ENCODE results near the gene CSPG4.
"Not testable (repeated sequence)": the region's sequence is repeated elsewhere in the genome, so short reads cannot be mapped to it uniquely, and the experiment has no call there.

CSPG4 gene

DNA sequence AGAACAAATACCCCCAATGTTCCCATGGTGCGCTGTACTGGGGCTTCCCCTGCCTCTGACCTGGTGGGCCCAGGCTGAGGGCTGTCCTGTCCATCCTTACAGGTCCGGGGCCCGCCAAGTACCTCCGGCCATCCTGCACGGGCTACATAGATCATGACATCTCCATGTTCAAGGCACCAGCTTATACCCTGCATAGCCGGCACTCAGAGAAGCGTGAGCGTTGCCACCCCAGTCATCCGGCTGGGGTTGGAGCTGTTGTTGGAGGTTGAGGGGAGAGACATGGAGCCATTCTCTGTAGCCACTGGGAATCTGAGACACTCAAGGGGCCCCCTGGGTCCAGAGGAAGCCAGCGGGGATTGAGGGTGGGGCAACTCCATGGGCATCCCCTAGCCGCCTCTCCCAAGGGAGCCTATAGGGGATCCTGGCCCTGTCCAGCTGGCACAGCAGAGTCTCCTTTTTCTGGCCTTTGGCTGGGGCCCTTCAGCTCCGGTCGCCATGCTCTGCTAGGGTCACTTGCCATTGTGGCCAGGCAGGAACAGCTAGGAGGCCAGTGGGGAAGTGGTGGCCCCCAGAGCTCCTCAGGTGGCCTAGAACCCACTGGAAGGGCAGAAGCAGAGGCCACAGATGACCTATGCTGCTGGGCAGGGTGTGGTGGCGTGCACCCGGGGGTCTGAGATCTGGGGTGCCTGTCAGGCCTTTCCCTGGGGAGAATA is 12.5 kb upstream of the CSPG4 start:
- no peak for DNase-seq (ENCODE audit: low read depth in 1 of 2, low spot score in 1 of 2)

DNA sequence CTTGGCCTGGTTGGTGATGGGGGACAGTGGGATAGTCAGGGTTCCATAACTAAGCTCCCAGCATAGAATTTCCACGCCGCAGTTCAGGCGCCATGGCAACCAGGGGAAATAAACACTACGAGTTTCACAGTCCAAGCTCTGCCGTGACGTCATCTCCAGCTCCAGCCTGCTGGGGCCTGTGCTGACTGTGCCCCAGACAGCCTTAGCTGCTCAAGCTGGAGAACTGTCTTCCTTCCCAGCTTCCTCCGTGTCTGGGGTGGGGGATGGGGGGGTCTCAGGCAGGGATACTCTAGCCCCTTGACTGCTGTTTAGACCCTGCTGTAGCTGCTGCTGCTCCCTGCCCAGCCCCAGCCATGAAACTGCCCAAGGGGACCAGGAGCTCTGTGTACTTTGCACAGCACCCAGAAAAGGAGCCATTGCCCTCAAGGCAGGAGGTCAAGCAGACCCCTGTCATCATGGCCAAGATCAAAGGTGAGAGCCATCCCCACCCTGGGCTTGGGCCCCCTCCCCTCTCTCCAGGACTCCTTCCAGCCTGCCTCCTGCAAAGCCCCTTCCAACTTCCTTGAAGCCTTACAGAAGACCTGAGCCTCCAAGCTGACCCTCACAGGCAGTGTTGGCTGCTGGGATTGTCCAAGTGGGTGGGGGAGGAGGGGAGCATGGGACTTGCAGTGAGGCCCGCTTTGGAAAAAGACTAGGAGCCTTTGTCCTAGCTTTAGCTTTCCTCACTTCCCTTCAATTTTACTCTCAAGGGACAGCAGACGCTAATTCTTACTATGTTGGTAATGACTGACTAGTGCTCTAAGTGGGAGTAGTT is 11.4 kb upstream of the CSPG4 start:
- no peak for DNase-seq (ENCODE audit: low read depth in 1 of 2, low spot score in 1 of 2)

DNA sequence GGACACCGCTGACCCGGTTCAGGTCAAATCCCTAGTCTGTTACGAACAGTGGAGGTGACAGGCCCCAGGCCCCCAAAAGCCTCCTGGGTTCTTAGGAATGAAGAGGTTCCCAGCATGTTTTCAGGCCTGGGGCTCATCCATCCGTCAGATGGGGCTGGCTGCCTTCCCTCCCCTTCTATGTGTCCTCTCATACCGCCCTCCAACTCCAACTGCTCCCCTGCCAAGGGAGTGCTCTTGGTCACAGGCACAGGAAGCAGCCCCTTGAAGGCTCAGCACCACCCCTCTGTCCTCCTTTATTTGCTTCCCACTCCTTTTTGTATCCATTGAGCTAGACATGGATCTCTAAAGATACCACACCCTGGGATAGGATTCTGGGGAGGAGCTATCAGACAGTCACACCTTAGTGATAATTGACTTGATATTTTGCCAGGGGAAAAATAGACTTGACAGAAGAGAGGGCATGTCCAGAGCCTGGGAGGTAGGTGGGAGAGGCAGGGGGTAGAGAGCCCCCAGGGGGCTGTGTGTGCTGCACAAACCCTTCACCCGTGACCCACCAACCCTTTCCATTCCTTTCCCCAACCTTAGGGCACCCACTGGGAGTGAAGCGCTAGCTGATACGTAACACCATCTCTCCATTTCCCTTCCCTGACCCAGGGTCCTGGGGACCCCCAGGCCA is 10.7 kb upstream of the CSPG4 start:
- DNase-seq (ENCODE audit: low read depth in 1 of 2, low spot score in 1 of 2) = no peak

DNA sequence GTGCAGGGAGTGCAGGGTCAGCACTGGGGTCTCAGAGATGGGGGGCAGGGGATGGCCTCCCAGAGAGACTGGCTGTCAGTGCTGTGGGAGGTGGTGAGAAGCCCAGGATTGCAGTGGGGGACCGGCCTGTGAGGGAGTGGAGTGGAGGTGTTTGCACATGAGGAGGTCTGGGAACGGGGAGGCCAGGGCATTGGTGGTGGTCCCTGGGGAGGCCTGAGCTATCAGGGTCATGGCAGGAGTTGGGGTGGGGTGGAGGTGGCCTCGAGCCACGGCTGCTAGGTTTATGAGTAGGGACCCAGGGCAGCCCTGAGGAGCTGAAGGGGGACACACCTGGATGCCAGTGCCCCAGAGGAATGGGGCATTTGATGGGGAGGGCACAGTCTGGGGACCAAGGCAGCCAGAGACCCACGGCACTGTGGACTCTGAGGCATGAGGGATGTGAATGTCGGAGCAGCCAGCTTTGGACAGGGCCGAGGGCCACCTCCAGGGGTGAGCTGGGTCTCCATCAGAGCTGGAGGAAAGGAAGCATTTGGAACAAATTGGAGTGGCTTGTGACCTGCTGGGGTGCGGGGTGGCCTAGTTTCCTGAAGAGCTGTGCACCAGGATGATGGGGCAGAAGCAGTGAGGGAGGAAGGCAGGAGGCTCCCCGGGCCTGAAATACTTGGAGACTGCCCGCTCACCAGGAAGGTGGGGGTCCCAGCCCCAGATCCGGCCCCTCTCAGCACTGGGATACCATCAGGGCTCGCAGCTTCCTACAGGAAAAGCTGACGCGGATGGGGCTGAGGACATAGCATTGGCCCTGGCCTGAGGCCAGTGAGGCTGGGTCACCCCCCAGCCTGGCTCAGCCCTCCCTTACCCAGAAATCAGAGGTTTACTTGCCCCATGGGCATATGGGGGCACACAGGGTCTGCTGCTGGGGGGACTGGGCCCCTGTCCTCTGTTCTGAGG is 9.5 kb upstream of the CSPG4 start:
- DNase-seq (ENCODE audit: low read depth in 1 of 2, low spot score in 1 of 2) = no peak

DNA sequence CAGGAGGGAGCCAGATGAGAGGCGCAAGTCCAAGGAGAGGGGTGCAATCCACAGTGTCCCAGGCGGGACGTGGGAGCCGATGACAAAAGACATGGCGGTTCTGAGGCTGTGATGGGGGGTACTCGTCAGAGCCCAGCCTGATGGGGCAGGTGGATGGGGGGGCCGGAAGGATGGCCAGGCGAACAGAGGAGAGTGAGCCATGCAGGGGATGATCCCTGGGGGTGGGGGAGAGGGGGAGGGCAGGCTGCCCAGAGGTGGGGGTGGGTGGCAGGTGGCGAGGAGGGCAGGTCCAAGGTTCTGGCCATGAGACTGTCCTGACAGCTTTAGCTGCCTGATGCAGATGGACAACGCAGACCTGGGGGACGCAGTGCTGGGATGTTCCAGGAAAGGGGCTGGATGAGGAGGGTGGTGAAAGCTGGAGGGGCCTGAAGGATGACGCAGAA is 8.9 kb upstream of the CSPG4 start:
- DNase-seq (ENCODE audit: low read depth in 1 of 2, low spot score in 1 of 2) = no peak

DNA sequence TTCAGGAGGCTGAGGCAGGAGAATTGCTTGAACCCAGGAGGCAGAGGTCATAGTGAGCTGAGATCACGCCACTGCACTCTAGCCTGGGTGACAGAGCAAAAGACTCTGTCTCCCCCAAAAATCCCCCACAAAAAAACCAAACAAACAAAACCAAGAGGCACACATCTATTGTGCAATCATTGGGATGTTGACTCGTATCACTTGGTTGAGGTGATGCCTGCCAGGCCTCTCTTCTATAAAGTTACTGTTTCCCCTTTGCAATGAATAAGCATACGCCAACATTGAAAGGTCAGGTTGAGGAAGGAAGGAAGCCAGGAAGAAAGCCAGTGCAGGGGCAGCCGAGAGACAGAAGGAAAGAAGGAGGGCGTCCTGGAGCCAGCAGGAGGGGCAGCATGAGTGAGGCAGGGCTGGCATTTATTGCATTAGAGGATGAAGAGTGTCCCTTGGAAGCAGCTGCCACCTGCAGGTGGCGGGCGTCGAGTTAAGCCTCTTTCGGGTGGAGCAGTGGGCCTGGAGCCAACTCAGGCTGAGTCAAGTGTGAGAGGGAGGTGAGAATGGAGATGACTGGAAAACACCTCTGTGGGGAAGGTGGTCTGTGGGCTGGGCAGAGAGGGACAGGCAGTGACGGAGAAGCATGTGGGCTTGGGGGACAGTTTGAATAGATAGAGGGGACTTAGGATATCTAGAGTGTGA is 8.3 kb upstream of the CSPG4 start:
- DNase-seq (ENCODE audit: low read depth in 1 of 2, low spot score in 1 of 2) = no peak

DNA sequence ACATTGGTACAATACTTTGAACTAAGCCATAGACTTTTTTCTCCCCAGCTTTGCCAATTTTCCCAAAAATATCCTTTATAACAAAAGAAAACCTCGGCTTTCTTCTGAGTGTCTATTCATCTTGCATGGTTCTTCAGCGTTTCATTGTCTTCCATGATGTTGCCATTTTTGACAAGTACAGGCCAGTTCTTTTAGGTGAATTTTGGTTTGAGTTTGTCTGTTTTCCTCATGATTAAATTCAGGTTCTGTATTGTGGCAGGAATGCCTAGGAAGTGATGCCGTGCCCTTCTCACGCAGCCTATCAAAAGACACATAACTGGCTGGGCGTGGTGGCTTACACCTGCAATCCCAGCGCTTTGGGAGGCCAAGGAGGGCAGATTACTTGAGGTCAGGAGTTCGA is 7.6 kb upstream of the CSPG4 start:
- DNase-seq (ENCODE audit: low read depth in 1 of 2, low spot score in 1 of 2) = no peak

DNA sequence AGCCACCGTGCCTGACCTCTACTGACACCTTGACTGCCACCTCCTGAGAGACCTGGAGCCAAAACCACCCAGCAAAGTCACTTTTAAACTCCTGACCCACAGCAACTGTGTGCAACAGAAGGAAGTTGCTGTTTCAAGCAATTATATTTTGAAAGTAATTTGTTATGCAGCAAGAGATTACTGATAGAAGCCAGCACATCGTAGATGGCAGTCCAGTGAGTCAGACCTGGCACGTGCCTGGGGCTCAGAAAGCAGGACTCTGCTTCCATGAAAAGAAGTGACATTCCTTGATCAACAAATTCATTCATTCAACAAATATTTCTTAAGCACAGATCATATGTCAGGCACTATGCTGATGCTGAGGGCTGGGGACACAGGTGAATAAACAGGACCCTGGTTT is 5.7 kb upstream of the CSPG4 start:
- no peak for DNase-seq (ENCODE audit: low read depth in 1 of 2, low spot score in 1 of 2)

DNA sequence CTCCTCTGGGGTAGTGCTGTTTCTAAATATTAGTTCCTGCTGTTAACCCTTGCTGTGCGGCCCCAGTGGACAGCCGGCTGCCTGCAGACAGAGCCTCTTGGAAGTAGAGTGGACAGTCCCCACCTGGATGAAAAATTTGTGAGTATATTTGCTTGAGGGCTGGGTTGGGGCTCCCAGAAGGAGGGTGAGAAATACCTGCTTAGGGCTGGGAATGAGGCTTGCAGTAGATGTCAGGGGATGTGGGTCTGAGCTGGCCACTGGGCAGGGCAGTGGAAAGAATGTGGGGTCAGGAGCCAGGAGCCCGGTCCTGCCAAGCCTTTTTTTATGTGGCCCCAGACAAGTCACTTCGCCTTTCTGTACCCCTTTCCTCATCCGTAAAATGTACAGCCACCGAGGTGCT is 4.4 kb upstream of the CSPG4 start:
- not testable (repeated sequence) for DNase-seq (ENCODE audit: low read depth in 1 of 2, low spot score in 1 of 2)

DNA sequence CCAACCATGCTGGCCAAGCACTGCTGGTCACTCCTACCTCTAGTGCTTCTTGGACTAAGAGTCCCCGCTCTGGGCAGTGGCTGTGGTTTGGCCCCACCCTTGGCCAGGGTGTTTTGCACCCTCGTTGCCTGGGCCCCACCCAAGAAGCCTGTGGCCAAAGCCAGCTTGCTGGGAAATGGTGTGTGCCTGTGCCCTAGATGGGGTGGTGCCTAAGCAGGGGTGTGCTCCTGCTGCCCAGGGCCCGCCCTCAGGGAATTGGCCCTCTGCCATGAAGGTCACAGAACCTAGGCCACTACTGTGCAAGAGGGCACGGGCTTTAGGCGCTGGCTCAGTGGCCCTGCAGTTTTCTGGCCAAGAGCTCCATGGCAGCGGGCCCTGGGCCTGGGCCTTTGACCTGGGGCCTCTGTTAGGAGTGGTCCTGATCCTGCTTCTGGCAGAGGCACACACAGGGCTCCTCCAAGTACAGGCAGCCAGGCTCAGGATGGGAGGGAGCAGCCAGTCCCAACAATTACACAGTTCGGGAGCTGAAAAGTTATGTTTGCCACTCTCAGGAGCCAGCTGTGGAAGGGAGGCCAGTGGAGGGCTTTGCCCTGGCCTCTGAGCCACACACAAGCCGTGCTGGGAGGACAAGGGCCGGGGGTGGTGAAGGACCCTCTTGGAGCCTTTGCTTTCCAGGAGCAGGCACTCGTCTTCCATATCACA is 3.8 kb upstream of the CSPG4 start:
- not testable (repeated sequence) for DNase-seq (ENCODE audit: low read depth in 1 of 2, low spot score in 1 of 2)

DNA sequence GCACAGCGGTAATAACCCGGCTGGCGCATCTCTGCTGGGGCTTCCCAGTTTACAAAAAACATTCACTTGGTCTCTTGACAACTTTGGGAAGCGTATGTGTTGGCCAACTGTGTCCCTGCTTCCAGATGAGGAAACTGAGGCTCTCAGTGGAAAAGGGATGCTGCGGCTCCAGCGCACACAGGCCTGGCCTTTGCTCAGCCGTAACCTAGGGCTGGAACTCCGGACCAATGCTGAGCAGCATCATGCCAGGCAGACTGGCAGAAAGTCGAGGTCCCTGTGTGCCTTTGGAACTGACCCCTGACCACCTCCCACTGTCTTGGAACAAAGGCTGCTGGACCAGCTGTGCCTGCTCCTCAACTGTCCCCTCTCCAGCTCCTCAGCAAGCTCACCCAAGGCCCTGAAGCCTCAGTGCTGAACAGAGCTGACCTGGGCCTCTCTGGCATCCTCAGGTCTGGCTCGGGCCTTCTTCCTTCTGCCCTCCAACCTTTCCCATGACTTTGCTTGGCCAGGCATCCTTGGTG is 2.7 kb upstream of the CSPG4 start:
- DNase-seq (ENCODE audit: low read depth in 1 of 2, low spot score in 1 of 2) = not testable (repeated sequence)

DNA sequence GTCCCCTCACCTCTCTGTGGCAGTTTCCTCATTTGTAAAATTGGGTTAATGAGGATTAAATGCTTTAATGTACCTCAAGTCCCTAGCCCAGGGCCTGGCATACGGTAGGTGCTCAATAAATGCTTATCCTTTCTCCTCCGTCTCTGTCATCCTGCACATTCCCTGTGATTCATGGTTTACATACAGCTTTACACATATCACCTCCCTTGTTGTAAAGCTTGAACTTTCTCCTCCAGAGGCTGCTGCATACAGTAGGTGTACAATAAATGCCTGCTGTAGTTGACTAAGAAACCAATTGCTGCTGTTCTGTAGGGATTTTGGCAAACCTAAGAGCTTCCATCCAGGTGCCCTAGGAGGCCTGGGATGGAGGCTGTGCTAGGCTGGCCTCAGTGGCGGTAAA is 1.5 kb upstream of the CSPG4 start:
- DNase-seq (ENCODE audit: low read depth in 1 of 2, low spot score in 1 of 2) = no peak

DNA sequence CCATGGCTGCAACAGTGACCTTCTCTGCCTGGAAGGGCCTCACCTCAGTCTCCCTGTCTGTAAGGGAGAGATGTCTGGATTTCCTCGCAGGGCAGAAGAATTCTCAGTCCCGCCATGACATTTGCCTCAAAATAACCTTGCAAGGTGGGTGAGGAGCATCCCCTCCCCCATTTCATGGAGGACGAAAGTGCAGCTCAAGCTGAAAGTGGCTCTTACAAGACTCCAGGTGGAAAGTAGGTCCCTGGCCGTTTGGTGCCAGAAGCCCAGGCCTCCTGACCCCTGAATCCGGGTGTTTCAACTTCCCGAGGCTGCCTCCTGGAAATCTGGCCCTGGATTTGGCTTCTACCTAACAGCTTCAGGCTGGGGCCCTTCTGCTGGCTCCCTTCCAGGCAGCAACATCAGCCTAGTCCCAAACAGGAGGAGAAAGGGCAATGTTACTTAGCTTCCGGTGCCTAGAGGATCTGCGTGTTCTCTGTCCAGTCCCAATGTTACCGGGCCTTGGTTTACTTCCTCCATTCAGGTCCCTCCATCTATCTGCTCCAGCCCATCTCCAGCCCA is 769 bp upstream of the CSPG4 start:
- DNase-seq (ENCODE audit: low read depth in 1 of 2, low spot score in 1 of 2) = no peak

DNA sequence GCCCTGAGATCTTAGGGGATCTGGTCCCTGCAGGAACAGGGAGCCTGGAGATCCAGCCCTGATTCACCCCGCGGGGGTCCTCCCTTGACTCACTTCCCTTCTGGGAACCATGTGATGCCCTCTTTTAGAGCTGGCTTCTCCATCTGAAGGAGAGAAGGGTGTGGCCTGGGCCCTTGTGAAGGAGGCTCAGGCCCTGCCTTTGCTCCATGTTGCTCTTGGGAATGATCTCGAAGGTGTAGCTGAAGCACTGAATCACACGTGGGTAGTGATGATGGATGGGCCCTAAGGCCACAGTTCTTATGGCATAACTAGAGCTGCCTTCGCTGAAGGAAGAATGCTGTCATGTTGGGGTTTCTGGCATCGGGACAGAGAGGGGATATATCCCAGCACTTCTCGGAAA is 1.2 kb downstream of the CSPG4 start:
- not testable (repeated sequence) for DNase-seq (ENCODE audit: low read depth in 1 of 2, low spot score in 1 of 2)

DNA sequence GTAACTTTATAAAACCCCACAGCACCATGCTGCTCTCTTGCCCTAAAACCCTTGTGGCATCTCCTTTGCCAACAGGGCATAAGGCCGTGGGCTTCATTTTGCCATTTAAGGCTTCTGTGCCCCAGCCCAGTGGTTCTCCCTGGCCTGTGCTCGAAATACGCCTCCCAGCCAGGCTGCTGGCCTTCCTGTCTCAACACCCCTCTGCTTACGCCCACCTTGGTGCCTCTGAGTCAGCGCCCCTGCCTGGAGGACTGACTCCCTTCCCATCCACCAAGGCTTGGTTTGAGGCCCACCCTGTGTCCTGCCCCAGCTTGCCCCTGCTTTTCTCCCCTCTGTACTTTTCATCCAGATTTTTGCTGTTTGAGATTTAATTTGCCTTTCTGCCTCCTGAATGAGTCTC is 1.8 kb downstream of the CSPG4 start:
- not testable (repeated sequence) for DNase-seq (ENCODE audit: low read depth in 1 of 2, low spot score in 1 of 2)

DNA sequence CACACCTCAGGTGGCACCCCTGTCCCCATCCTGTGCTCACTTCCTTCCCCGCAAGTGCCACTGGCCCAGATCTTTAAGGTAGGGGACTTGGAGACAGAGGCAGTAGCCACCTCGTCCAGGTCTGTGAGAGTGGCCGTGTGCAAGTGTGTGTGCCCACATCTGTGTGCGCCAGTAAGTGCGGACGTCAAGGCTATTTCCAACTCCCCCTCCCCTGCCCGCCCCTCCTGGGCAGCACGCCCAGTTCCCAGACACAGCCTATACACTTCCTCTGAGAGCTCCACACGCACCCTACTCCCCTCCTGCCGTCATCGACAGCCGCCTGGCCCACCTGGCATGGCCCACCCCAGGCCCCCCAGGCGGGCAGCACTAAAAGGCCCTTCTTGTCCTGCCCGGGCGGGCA is 3.2 kb downstream of the CSPG4 start:
- not testable (repeated sequence) for DNase-seq (ENCODE audit: low read depth in 1 of 2, low spot score in 1 of 2)

DNA sequence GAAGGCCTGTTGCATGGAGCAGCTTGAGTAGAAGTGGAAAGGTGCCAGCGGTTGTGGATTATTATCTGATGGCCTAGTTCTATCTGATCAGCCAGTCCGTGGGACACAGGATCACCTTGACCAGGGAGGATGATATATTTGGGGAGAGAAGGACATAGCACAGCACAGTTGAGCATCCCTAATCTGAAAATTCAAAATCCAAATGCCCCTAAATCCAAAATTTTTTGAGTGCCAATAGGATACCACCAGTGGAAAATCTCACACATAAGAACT is 6.0 kb downstream of the CSPG4 start:
- no peak for DNase-seq (ENCODE audit: low read depth in 1 of 2, low spot score in 1 of 2)

DNA sequence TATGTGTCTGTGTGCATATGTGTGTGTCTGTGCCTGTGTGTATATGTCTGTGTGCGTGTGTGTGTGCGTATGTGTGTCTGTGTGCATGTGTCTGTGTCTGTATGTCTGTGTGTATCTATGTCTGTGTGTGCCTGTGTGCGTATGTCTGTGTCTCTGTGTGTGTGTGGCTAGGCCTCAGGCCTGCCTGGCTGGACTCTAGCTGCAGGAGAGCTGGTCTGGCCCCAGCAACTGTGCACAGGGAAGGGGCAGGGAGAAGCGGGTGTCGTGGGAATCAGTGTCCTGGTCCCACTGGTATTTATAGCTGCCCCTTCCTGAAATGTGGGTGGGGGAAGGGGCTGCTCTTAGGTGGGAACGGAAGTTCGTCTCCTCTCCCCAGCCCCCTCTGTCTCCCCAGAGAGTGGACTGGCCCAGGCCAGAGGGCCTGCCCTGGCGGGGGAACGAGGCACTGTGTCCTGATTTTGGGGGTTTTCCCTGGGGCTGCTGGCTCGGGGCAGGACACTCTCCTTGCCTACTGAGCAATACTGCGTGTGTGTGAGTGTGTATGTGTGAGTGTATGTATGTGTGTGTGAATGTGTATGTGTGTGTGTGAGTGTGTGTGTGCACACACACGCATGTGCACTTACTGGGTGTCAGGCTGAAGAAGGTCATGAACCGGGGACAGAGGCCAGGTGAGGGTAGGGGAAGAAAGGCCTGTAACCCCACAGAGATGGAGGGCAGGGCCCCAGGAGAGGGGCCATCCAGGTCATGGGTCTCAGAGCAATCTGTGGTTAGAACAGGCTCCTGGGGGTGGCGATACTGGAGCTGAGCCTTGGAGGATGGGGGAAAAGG is 6.6 kb downstream of the CSPG4 start:
- no peak for DNase-seq (ENCODE audit: low read depth in 1 of 2, low spot score in 1 of 2)

DNA sequence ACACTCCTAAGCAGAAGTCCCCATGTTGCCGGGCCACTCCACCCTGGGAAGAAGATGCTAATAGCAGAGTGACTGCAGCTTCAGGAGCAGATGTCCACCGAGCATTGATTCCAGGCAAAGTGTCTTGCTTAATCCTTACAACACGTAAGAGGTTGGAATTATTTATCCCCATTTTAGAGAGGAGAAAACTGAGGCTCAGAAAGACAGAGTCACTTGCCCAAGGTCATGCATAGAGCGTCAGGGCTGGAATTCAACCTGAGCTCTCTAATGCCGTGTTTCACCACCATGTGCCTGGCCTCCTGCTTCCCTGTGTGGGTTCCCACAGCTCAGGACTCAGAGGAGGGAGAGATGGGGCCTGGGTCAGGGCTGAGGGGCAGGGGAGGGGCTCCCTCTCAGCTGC is 7.3 kb downstream of the CSPG4 start:
- not testable (repeated sequence) for DNase-seq (ENCODE audit: low read depth in 1 of 2, low spot score in 1 of 2)

Data from activated T-helper 1 cell treated with anti-CD3 and anti-CD28 coated beads, Interleukin-2, amount 50 U/mL, for 16 hours (primary cell).